Measurements from ENCODE around the gene UIMC1. TPM values are rescaled to one million over a fixed set of nuclear protein-coding genes. Genes with fewer than 3 reads are reported as not detected.

The UIMC1 gene
- total and polyA plus RNA-seq, 3 donors from 2014 or later, result 78.3 to 141 (median 89.9) TPM

DNA sequence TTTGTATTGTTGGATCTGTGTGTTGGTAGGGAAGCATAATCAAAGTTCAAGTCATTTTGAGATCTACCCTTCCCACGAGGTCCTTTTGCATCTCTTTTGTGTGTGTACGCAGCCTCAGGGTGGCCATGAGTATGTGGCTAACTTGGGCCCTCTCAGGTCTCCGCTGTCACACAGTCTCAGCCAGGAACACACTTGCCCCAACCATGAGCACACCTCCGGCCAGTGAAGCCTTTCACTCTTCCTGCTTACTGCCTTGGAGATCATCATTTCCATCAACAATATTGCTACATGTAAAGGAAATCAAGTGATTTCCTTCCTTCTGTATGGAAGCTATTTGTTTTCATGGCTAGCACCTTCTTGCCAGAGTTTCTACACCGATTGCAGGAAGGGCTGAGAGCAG lies 29.9 kb upstream of the UIMC1 start:
- Histone ChIP-seq H3K4me1 (no peaks in the 10 kb centered on the region), H3K4me3 (no peak overlapping the region), H3K27me3 (no peaks in the 10 kb centered on the region), H3K27ac (no peak overlapping the region), H3K36me3 (ENCODE audit: low read depth, missing control alignments) (no peaks in the 10 kb centered on the region), H3K9me3 (no peaks in the 10 kb centered on the region)
- 83 to 94% methylated on average over 5 of the region's 5 CpGs for WGBS, 2 donors
- no peak for TF ChIP-seq POLR2A (IDR thresholded peaks at IDR 0.05)
- TF ChIP-seq, protein P1, sequence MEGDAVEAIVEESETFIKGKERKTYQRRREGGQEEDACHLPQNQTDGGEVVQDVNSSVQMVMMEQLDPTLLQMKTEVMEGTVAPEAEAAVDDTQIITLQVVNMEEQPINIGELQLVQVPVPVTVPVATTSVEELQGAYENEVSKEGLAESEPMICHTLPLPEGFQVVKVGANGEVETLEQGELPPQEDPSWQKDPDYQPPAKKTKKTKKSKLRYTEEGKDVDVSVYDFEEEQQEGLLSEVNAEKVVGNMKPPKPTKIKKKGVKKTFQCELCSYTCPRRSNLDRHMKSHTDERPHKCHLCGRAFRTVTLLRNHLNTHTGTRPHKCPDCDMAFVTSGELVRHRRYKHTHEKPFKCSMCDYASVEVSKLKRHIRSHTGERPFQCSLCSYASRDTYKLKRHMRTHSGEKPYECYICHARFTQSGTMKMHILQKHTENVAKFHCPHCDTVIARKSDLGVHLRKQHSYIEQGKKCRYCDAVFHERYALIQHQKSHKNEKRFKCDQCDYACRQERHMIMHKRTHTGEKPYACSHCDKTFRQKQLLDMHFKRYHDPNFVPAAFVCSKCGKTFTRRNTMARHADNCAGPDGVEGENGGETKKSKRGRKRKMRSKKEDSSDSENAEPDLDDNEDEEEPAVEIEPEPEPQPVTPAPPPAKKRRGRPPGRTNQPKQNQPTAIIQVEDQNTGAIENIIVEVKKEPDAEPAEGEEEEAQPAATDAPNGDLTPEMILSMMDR (IDR thresholded peaks at IDR 0.05), result no peak
- intact Hi-C loops (cut with DNase I; ENCODE audit: low total_unique reads), result no loop called here
- DNase-seq, result no peak

DNA sequence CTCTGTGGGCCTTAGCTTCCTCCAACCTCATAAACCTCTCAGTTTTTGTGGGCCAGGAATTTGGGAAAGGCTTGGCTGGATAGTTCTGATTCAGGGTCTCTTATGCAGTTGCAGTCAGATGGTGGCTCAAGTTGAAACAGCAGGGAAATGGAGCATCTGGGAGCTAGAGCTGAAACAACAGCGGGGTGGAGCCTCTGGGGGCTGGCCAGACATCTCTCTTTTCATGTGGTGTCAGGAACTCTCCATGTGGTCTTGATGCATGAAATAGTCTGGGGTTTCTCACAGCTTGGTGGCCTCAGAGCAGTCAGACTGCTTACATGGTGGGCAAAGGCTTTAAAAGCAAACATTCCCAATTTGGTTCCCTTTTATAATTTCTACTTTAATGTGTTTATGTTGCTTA lies 29.4 kb upstream of the UIMC1 start:
- WGBS, 2 donors, result 94 to 100% methylated on average over 1 of the region's 1 CpG
- no peaks in the 10 kb centered on the region for H3K4me1 ChIP-seq
- H3K36me3 ChIP-seq (ENCODE audit: low read depth, missing control alignments), result no peaks in the 10 kb centered on the region
- no peak overlapping the region for H3K4me3 ChIP-seq
- TF ChIP-seq, protein P1 (IDR thresholded peaks at IDR 0.05), result no peak
- intact Hi-C loops (cut with DNase I; ENCODE audit: low total_unique reads), result no loop called here
- H3K27me3 ChIP-seq, result no peaks in the 10 kb centered on the region
- H3K9me3 ChIP-seq, result no peaks in the 10 kb centered on the region
- no peak overlapping the region for H3K27ac ChIP-seq
- DNase-seq, result no peak

DNA sequence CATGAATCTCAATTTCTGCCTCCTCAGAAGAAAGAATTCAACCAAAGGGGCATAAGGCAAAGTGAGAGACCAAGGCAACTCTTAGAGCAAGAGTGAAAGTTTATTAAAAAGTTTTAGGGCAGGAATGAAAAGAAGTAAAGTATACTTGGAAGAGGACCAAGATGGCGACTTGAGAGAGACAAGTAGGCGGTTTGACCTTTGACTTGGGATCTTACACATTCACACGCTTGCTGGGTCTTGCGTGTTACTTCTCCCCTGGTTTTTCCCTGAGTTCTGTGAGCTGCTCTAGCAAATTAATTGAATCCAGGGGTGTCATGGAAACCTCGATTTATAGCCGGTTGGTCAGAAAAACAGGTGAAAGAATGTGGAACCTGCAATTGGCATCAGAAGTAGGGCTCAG lies 22.9 kb upstream of the UIMC1 start:
- 94 to 95% methylated on average over 6 of the region's 6 CpGs for WGBS, 2 donors
- Histone ChIP-seq H3K27ac (no peak overlapping the region), H3K9me3 (no peaks in the 10 kb centered on the region), H3K27me3 (no peaks in the 10 kb centered on the region), H3K4me3 (no peak overlapping the region), H3K4me1 (no peaks in the 10 kb centered on the region), H3K36me3 (ENCODE audit: low read depth, missing control alignments) (no peaks in the 10 kb centered on the region)
- no peak for TF ChIP-seq POLR2A (IDR thresholded peaks at IDR 0.05)
- TF ChIP-seq, protein P1 (IDR thresholded peaks at IDR 0.05), result no peak
- intact Hi-C loops (cut with DNase I; ENCODE audit: low total_unique reads), result no loop called here
- no peak for DNase-seq

DNA sequence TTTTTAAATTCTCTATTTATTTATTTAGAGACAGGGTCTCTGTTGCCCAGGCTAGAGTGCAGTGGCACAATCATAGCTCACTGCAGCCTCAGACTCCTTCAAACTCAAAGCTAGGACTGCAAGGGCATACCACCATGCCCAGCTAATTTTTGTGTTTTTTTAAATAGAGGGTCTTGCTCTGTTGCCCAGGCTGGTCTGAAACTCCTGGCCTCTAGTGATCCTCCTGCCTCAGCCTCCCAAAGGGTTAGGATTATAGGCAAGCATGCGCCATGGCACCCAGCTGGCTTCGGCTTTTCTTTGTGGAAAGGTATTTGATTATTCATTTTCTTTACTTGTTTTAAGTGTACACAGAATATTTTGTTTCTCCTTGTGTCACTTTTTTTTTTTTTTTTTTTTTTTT lies 21.1 kb upstream of the UIMC1 start:
- Histone ChIP-seq H3K27ac (no peak overlapping the region), H3K9me3 (no peaks in the 10 kb centered on the region), H3K27me3 (no peaks in the 10 kb centered on the region), H3K36me3 (ENCODE audit: low read depth, missing control alignments) (no peaks in the 10 kb centered on the region), H3K4me1 (peaks cover 6% of the 10 kb centered on the region), H3K4me3 (no peak overlapping the region)
- WGBS, 2 donors, result 92 to 98% methylated on average over 2 of the region's 2 CpGs
- DNase-seq, result no peak
- intact Hi-C loops (cut with DNase I; ENCODE audit: low total_unique reads), result no loop called here
- TF ChIP-seq, protein P1 (IDR thresholded peaks at IDR 0.05), result no peak
- TF ChIP-seq POLR2A (IDR thresholded peaks at IDR 0.05), result no peak

DNA sequence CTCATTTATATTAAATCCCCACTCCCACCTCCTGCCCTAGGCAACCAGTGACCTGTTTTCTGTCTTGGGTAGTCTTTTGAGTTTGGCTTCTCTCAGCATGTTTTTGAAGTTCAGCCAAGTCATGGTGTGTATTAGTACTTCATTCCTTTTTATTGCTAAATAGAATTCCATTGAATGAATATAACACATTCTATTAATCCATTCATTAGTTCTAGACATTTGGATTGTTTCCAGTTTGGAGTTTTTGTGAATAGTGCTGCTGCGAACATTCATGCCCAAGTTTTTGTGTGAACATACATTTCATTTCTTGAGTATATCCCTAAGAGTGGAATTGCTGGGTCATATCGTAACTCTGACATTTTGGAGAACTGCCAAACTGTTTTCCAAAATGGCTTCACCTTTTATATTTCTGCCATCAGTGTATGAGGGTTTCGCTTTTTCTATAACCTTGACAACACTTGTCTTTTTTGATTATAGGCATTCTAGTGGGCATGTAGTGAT lies 18.6 kb upstream of the UIMC1 start:
- Histone ChIP-seq H3K36me3 (ENCODE audit: low read depth, missing control alignments) (no peaks in the 10 kb centered on the region), H3K4me3 (no peak overlapping the region), H3K27me3 (no peaks in the 10 kb centered on the region), H3K4me1 (peaks cover 13% of the 10 kb centered on the region), H3K27ac (no peak overlapping the region), H3K9me3 (no peaks in the 10 kb centered on the region)
- no peak for TF ChIP-seq POLR2A (IDR thresholded peaks at IDR 0.05)
- TF ChIP-seq, protein P1 (IDR thresholded peaks at IDR 0.05), result no peak
- 81 to 88% methylated on average over 3 of the region's 3 CpGs for WGBS, 2 donors
- intact Hi-C loops (cut with DNase I; ENCODE audit: low total_unique reads), result no loop called here
- no peak for DNase-seq

Measured in testis (tissue), 3 donors.